Measurements from ENCODE around the gene IRAK1.

Gene IRAK1

DNA sequence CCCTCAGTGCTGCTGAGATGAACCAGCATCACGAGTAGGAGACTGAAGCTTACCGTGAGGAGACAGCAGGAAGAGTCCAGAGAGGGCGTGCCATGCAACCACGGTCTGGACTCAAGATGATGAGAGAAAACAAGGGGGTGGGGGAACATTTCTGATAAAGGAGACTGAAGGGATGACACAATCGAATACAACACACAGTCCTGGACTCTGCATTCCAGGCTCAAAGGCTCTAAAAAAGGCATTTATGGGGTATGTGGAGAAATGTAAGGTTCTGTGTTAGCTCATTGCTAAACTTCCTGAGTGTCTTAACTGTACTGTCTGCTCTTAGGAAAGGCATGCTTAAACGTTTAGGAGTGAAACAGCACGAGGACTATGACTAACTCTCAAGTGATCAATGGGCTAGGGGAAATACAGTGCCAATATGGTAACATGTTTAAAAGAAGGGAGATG, 20.6 kb upstream of the IRAK1 start:
- DNase-seq = no peak

DNA sequence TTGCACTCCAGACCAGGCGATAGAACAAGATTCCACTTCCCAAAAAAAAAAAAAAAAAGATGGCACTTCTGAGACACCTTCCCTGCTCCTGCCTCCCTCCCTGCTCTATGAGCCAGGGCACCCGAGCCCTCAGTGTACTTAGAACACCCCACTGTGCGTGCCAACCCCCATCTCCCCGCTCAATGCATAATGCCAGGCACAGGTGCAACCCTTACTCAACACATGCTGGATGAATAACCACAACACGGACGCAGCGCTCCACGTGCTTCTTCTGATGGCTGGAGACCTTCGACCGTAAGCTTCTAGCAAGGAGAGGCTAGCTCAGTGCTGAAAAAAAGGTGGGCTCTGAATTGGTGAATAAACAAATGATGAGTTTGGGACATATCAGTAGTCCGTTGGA, 19.9 kb upstream of the IRAK1 start:
- DNase-seq = no peak

DNA sequence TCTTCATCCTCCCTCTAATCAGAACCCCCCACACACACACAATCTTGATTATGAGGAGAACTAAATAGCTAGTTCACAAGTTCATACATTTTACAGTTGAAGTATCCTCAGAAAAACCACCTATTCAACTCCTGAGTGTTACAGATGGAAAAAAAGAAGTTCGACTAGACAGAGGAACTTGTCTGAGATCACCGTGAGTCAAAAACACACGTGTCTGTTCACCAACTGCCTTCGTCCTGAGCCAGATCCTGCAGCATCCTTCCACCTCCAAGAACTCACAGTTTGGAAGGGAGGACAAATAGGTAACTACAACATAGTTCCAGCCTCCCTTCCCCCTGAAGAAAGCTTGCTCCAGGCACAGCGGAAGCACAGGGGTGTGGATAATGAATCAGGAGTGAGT, 19.0 kb upstream of the IRAK1 start:
- DNase-seq = no peak

DNA sequence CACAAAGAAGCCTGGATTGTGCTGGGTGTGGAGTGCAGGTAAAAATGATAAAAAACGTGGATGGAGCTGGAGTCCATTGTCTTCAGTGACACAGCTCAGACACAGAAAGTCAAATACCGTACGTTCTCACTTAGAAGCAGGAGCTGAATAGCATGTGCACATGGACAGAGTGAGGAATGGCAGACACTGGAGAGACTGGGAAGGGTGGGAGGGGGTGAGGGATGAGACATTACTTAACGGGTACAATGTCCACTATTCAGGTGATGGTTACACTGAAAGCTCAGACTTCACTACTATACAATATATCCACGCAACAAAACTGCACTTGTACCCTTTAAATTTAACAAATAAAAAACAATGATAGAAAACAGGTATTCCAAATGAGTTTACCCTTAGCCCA, 18.1 kb upstream of the IRAK1 start:
- no peak for DNase-seq

DNA sequence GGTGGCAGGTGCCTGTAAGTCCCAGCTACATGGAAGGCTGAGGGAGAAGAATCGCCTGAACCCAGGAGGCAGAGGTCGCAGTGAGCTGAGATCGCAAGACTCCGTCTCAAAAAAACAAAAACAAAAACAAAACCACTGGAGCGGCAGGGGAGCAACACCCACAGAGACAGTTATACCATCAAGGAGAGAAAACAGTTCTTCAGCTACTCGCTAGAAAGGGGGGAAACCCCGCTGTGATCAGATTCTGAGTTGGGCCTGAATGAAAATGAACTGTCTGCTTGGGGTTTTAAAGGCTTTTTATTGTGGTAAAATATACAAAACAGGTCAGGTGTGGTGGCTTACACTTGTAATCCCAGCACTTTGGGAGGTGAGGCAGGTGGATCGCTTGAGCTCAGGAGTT, 16.8 kb upstream of the IRAK1 start:
- peak; percentile 31 for DNase-seq

DNA sequence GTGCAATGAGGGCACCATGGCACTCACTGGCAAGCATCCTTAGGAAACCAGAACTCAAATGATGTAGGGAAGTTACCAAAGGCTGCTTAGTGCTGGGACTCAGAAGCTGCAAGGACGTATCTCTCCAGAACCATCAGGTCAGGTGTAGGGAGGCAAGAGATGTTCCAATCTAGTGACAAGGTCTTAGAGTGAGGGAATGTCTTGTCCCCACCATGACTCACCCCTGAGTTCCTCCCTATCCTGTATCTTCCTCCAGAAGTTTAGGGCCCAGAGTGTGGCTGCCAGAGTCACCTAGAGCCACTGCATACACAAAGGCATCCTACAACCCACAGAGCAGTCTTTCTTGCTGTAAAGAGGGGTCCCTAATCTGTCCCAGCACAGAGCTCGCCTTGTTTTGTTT, 14.1 kb upstream of the IRAK1 start:
- no peak for DNase-seq

DNA sequence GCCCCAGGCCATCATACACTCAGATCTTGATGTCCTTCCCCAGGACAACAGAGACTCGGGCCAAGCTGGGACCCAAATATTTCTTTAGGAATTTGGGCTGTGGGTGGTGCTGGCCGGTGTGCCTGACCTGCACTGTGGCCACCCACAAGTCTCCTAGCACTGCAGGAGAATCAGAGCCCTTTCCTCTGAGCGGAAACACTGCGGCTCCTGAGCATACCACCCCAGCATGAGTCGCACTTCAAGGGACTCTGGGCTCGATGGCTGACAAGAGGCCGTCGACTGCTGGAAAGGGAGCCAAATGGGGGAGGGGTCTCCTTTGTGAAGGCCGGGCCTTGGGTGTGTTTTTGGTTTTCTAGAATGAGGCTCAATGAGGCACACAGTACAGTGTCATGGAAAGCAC, 13.0 kb upstream of the IRAK1 start:
- DNase-seq = no peak

DNA sequence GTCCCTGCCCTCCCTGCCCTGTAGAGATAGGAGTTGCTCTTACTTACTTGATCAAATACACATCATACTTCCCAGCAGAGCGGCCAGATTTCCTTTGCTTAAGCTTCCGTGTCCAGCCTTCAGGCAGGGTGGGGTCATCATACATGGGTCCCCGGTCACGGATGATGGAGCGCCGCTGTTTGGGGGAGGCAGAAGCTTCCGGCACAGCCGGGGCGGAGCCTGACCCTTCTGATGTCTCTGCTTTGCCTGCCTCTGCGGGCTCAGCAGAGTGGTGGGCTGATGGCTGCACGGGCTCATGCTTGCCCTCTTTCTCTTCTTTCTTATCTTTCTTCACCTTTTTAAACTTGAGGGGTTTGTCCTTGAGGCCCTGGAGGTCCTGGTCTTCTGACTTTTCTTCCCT, 12.5 kb upstream of the IRAK1 start:
- DNase-seq = no peak

DNA sequence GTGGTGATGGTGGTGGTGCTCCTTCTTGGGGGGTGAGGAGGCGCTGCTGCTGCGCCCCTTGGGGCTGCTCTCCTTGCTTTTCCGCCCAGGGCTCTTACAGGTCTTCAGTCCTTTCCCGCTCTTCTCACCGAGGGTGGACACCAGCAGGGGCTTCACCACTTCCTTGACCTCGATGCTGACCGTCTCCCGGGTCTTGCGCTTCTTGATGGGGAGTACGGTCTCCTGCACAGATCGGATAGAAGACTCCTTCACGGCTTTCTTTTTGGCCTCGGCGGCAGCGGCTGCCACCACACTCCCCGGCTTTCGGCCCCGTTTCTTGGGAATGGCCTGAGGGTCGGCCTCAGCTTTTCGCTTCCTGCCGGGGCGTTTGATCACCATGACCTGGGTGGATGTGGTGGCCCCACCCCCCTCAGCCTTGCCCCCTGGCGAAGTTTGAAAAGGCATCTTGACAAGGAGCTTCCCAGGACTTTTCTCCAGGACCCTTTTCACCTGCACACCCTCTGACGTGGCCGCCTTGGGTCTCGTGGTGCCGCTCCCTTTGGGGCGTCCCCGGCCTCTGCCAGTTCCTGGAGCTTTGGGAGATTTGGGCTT, 11.1 kb upstream of the IRAK1 start:
- no peak for DNase-seq

DNA sequence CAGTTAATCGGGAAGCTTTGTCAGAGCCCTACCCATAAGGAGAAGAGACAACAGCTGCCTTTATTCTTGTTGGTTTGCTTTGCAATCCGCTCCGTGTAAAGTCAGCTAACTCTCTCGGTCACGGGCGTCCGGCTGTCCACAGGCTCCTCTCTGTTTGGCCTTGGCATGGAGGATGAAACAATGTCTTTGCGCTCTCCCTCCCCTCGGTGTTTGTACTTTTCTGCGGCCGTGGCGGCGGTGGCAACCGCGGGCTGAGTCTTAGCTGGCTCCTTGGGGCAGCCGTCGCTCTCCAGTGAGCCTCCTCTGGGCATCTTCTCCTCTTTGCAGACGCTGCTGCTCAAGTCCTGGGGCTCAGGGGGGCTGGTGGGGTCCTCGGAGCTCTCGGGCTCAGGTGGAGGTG, 10.6 kb upstream of the IRAK1 start:
- no peak for DNase-seq

DNA sequence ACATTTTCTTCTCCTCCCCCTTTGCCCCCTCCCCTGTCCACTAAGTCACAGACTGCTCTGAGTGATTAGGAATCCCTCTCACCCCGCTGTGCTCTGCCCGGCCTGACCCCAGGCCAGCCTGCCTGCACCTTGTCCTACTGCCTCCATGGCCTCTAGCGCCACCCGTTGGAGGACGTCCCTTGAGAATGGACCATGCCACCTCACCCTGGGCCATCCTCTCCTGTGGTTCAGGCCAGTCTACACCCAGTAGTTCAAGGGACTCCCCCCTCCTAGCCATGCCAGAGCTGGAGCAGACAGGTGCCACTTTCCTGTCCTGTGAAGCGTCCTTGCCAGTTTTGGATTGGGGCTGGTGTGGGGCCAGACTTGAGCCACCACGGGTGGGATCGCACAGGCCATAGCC, 9.7 kb upstream of the IRAK1 start:
- DNase-seq = no peak

DNA sequence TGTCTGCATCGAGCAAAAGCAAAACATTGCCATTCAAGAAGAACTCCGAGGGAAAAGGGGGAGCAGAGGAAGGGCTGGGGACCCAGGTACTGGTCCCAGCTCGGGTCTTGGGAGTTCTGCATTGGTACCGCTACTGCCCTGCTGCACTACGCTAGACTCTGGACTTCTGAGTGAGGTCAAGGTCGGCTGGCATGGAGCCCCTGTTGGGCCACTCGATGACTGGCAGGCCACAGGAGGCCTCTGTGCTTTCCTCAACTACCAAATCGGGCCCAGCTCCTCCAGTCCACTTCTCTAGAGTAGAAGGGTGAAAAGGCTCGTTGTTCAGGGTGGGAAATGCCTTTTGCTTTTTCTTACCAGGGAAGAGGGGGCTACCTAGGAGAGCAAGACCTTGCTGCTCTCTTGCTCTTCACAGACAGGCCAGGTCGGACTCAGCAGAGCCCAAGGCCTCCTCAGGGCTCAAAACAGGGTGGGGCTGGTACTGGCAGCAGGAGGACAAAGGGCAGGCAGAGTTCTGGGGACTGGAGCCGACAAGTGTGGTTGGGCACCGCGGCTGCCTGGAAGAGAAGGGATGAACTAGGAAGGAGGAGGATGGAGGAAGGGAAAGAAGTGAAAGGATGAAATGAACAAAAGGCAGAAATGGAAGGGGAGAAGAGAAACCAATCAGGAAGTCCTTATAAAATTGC, 8.9 kb upstream of the IRAK1 start:
- DNase-seq = no peak

DNA sequence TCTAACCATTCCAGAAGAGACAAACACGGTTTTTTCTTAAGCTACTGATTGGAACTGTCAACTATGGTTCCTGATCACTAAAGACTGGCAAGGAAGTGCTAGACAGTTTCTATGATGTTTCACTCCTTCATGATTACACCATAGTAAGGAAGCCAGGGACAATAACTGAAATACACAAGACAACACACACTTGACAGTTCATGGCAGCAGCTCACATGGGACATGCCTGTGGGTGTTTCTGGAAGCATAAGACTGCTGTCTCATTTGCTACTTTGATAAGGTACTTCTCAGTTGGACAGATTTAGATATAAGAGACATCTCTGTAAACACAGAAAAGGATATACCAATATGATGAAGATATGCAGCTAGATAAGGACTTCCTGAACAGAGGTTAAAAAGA, 8.3 kb upstream of the IRAK1 start:
- DNase-seq = no peak

DNA sequence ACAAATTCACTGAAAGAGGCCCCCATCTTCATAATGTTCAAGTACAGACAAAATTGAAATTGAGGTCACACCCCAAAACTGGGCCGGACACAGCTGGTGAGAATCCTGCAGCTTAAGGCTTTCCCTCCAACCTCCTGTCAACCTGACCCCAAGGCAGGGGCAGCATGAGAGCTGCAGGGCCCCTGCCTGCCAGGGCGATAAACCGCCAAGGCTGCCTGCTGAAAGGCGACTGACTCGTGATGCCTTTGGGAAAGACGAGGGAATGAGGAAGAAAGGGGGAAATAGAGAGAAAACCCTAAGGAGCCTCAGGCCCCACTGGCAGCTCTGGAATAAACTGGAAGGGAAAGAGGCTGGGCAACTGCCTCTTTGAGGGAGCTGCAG, 7.3 kb upstream of the IRAK1 start:
- DNase-seq = no peak

DNA sequence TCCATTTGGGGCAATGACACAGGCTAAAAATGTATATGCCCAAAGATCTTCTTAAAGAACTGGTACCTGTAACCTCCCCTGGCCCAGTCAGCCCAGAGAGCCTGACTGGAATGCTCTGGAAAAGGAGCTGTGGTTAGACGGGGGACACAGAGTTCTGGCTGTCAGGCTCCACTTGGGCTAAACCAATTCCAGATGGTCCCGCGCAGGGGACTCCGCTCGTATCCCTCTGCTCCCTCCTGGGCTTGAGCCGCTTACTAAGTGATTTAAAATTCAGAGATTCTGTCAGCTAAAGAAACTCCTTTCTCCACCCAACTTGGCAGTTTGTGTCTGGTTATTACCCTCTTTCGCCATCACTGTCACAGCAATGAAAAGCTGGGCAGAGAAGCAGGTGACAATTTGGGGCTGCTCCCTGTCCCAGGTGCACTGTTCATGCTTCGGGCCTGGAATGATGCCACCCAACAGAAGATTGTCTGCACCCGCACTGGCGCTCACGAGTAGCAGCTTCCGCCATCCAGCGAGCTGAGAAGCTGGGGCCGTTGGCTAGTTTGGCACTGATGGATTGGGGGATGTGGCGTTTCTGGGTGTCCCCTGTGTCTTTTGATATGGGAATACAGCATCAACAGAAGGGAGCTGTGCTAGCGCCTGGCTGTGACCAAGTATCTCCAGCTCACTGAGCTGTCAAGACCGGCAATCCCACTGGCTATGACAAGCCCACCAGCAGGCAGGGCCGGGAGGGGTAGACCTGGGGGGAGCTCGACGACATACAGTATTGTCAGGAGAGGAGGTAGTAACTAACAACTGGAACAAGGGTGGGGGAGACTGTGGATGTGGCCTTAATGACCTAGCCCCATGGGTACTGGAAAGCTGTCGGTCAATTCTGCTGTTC, 6.7 kb upstream of the IRAK1 start:
- DNase-seq = no peak

DNA sequence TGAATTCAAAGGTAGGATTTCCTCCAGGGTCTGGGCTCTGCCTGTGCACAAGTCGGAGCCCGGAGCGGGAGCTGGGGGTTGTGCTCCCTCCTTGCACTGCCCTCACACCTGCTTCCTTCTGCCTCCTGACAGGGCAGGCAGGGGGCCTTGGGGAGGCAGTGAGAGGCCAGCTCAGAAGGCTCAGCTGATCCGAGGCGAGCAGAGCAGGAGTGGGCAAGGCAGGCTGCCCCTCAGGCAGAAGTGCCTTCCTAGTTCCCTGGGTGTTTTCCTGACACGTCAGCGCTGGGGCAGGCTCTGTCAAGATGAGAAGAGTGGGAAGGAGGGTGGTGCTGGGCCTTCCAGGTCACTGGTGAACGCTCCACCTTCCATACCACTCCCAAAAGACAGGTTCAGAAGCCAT, 5.5 kb upstream of the IRAK1 start:
- no peak for DNase-seq

DNA sequence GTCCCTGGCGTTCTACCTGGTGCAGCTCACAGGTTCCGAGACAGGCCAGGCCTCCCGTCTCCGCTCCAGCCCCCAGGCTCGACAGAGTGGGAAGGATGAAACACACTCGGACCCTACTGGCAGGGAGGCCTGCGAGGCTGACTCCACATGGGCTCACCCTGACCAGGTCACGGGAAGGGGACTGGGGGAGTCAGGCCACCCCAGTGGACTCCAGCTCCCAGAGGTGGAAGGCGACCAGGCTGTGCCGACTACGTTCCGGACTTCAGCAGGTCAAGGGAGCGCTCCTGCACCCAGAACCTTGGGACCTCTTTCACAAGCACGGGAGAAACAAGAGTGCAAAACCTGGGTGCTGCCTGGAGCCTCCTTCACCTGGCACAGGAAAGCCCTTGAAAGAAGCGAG, 4.6 kb upstream of the IRAK1 start:
- DNase-seq = no peak

DNA sequence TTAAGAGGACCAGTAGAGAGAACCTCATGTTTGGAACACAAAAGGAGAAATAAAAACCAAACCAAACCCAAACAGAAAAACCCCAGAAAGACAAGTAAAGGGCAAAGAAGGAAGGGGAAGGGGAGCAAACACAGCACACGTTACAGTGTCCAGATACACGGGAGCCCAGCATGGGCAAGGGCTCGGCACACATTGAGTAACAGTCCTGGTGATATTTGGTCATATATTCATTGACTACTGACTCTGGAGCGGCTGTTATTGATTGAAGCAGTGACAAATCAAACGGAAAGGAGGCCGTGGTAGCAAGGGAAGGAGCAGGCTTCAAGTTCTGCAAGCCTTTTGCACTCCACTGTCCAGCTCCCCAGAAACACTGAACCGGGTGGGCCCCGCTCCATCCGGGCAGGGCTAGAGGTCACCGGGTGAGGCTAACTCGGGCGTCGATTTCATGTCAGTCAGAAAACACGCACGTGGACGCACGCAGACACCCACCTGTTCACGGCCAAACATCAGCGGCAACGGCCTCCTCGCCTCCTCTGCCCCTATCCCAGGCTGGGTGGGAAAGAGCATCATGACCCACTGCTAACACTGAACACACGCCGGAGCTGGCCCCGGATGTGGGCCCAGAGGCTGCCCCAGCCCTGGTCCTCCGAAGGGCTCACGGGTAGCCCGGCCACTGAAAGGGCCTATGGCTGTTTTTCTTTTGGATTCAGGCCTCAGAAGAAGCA, 3.7 kb upstream of the IRAK1 start:
- DNase-seq = no peak

DNA sequence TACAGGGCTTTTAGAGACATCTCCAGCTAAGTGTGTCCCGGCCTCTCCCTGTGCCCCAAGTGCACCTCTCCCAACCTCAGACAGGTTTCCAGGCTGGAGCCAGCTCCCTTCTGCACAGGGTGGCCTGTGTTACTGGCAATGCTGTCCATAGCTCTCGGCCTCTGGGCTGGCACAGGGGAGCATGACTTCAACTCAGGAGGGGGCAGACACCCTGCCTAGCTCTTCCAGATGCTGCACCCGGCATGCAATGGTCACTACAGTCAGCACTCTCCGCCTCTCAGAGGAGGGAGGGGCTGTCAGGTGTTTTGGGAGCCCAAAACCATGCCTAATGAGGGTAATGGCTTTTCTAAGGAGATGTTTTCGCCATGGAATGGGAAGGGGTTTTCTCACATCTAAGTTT, 2.4 kb upstream of the IRAK1 start:
- DNase-seq = no peak

DNA sequence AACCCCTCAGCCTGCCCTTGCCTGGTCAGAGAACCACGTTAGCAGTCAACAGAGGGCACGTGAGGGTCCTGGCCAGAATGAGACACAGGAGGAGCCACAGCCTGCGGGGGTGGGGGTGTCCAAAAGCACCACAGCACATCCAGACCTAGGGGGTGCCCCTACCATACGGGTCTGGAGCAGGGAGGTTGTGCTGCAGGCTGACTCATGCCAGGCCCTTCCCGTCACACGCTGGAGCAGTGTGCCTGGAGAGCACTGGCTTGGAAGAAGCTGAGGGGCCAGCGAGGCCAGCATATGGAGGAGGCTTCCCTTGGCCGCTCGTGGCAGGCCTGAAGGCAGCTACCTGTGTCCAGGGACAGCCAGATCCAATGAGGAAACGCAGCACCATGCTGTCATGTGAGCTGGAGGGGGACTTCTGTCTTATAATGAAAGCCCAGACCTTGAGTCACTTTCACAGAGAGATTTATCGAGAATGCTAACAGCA, 1.5 kb upstream of the IRAK1 start:
- peak; percentile 38 for DNase-seq

DNA sequence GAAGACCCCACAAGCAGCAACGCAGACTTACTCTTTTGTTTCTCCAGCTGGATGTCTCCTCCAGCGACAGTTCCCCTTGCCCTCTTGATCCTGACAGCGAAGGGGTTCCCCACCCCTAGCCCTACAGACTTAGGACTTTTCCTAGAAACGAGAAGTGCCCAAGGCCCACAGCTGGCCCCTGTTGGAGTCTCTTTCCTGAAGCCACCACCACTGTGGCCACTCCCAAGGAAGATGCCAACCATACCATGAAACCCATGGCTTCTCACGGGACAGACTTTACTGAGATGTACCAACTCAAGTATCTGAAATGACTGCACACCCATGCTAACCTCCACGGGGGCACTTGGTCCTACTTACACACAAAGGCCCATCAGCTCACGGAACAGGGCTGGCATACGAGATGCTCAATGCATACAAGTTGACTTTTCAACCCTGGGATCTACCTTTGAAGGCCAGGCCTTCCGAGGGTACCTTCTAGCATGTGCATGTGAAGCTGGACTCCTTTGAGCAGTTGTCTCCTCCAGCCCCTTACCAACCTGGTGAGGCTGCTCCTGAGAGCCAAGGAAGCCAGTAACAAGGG, 924 bp upstream of the IRAK1 start:
- peak; percentile 34 for DNase-seq

DNA sequence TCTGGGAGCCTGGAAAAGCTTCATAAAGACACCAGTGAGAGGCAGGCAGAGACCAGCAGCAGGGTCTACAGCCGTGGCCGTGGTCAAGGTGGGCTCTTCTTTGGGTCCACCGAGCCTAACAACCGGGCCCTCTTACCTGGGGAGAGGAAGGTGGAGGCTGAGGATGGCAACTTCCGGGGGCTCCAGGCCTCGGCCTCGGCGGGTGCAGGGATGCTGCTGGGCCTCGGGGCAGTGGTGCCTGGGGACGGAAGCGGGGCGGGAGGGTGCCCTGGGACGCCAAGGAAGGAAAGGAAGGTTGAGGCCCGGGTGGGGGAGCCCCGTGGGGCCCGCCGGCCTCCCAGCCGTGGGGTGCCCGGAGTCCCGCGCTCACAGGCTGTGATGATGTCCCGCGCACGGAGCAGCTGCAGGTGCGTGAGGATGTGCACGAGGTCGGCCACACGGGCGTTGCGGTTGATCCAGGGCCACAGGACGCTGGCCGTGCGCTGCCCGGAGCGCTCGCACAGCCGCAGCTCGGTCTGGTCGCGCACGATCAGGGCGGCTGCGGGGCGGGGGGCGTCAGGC, 561 bp downstream of the IRAK1 start:
- DNase-seq = peak; percentile 38
